Suprapubic skin (tissue), 4 donors: ENCODE results near the gene ARSG.

ENCODE experiments used
- CTCF ChIP-seq, 2 donors: fragments of 200-600 bp in 1 of 2; fragments of 450-650 bp in 1 of 2; sonication (generic) in 1 of 2; IDR thresholded peaks; one replicate each; pipeline ENCODE4 v1.5.1; 2016 to 2019; ENCODE audit warnings: antibody characterized with exemption in 2 of 2, mild to moderate bottlenecking in 1 of 2, moderate library complexity in 1 of 2
- EP300 ChIP-seq: sonication (generic); formaldehyde crosslinking; IDR thresholded peaks from one replicate; pipeline ENCODE4 v1.6.1; 2017; ENCODE audit warnings: antibody characterized with exemption
- POLR2A ChIP-seq, 2 donors: fragments of 450-650 bp; IDR thresholded peaks; one replicate each; pipeline ENCODE4 v1.6.1; 2017; ENCODE audit warnings: antibody characterized with exemption in 2 of 2, mild to moderate bottlenecking in 2 of 2, moderate library complexity in 2 of 2
- POLR2AphosphoS5 ChIP-seq, 3 donors: sonication (generic); formaldehyde crosslinking; IDR thresholded peaks; one replicate each; pipeline ENCODE4 v1.6.1; 2017; ENCODE audit warnings: antibody characterized with exemption in 3 of 3

- TF ChIP-seq CTCF (IDR thresholded peaks at IDR 0.05) (no peak), POLR2AphosphoS5 (IDR thresholded peaks at IDR 0.05) (no peak), POLR2A (IDR thresholded peaks at IDR 0.05) (no peak), EP300 (no peak)
Observed at GRCh38 chr17:68298601-68299000, 7.3 kb downstream of the ARSG start.
